ENCODE results near the gene PICALM.

- TF ChIP-seq CTCF (IDR thresholded peaks at IDR 0.05) (no peak), EZH2 (IDR thresholded peaks at IDR 0.05; ENCODE audit: borderline replicate concordance, insufficient read depth, low read depth, low read length, poor library complexity, severe bottlenecking) (no peak)
Observed at GRCh38 chr11:86056351-86056854, 12.5 kb downstream of the PICALM start.

Measured in B cell (primary cell).